HepG2 (cell line): ENCODE data around the gene SMC6. TPM values are rescaled to one million over a fixed set of nuclear protein-coding genes. Genes with fewer than 3 reads are reported as not detected.

Experiments used
- CTCF ChIP-seq: sonication (generic); formaldehyde crosslinking; IDR thresholded peaks from 2 replicates; pipeline ENCODE4 v1.5.0; 2020; ENCODE audit warnings: mild to moderate bottlenecking, missing genetic modification reagents, moderate library complexity
- ETV5 ChIP-seq: IDR thresholded peaks from 2 replicates; pipeline ENCODE4 v1.6.1; 2018; ENCODE audit warnings: missing biosample characterization, missing genetic modification reagents, inconsistent platforms, borderline replicate concordance
- GATAD2A ChIP-seq: IDR thresholded peaks from 2 replicates; pipeline ENCODE4 v1.6.1; 2016
- HNF4A ChIP-seq: sonication (generic); formaldehyde crosslinking; IDR thresholded peaks from 2 replicates; pipeline ENCODE4 v1.4.0; 2020; ENCODE audit warnings: missing genetic modification reagents
- MTERF4 ChIP-seq: sonication (generic); formaldehyde crosslinking; IDR thresholded peaks from 2 replicates; pipeline ENCODE4 v1.8.0; 2023; ENCODE audit warnings: mild to moderate bottlenecking, missing genetic modification reagents
- REPIN1 ChIP-seq: sonication (generic); formaldehyde crosslinking; IDR thresholded peaks from 2 replicates; pipeline ENCODE4 v1.8.0; 2022; ENCODE audit warnings: missing genetic modification reagents, low read depth, mild to moderate bottlenecking, borderline replicate concordance
- RFX5 ChIP-seq: IDR thresholded peaks from 2 replicates; pipeline ENCODE4 v1.6.1; 2011; ENCODE audit warnings: low read depth, low read length, improper control_type of control experiment
- THAP11 ChIP-seq: IDR thresholded peaks from 2 replicates; pipeline ENCODE4 v1.6.1; 2016; ENCODE audit warnings: missing biosample characterization, missing genetic modification reagents
- ZNF124 ChIP-seq: sonication (generic); formaldehyde crosslinking; IDR thresholded peaks from 2 replicates; pipeline ENCODE4 v1.4.0; 2020; ENCODE audit warnings: missing genetic modification reagents
- ZNF382 ChIP-seq: sonication (generic); formaldehyde crosslinking; IDR thresholded peaks from 2 replicates; pipeline ENCODE4 v1.5.0; 2020; ENCODE audit warnings: missing genetic modification reagents, mild to moderate bottlenecking, borderline replicate concordance
- ZNF674 ChIP-seq: sonication (generic); formaldehyde crosslinking; IDR thresholded peaks from 2 replicates; pipeline ENCODE4 v1.5.0; 2020; ENCODE audit warnings: low read depth, mild to moderate bottlenecking, missing genetic modification reagents
- polyA plus RNA-seq, 8 experiments: library from polyadenylated mRNA; depleted of rRNA in 3 of 8; stranded (reverse) in 7 of 8; unstranded in 1 of 8; fragments of >200 nt; fragmentation: Illumina TruSeq in 4 of 8; extraction: Trizol in 4 of 8; gene quantifications; 2 replicates each; pipeline versions ENCODE4 v1.2.1 to v1.2.3, GENCODE V29; 2011 to 2016; ENCODE audit warnings: low read depth in 4 of 8, missing spikeins in 1 of 8, mixed read lengths in 1 of 8; ENCODE audit not compliant: insufficient read depth in 1 of 8
- total RNA-seq, 5 experiments: library from RNA; depleted of rRNA; stranded (reverse); fragments of >200 nt; fragmentation: Illumina TruSeq; extraction: Trizol; gene quantifications; 2 replicates each; pipeline ENCODE4 v1.2.3, GENCODE V29; 2016; ENCODE audit warnings: low read depth in 1 of 5
- TF ChIP-seq, protein P1 (sequence below): sonication (generic); formaldehyde crosslinking; IDR thresholded peaks from 2 replicates; pipeline ENCODE4 v1.5.1; 2020; ENCODE audit warnings: mild to moderate bottlenecking, missing genetic modification reagents, borderline replicate concordance
- TF ChIP-seq, protein P2 (sequence below), 2 experiments: sonication (generic) in 1 of 2; formaldehyde crosslinking in 1 of 2; IDR thresholded peaks; 2 replicates each; pipeline versions ENCODE4 v1.6.1 to v1.9.0; 2014 to 2022; ENCODE audit warnings: antibody characterized with exemption in 1 of 2, borderline replicate concordance in 1 of 2, inconsistent platforms in 1 of 2, low read depth in 1 of 2, missing genetic modification reagents in 1 of 2
- TF ChIP-seq, protein P3 (sequence below): fragments of 450-650 bp; IDR thresholded peaks from 2 replicates; pipeline ENCODE4 v1.6.1; 2017

SMC6 gene
- total and polyA plus RNA-seq, 2 of the 13 experiments (the other 11 are each of a cell fraction or from before 2014, with no cell fraction given) = 18.9 to 55.3 TPM

DNA sequence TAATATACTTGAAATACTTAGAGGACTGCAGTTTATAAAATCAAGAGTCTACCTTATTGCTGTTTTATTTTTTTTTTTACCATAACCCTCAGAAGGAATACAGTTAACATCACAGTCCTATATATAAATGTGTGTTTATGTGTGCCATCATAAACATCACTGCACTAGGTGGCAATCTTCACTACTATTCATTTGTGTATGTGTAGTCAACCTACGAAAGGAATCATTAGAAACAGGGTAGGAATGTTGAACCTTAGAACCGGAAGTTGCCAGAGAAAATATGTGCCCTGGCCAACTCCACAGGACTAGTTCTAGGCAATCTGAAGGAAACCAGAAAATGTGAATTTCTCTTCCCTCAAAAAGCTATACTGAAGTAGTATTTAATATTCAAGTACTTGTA lies 3.7 kb upstream of the SMC6 start (continued):
- TF ChIP-seq, protein P1, sequence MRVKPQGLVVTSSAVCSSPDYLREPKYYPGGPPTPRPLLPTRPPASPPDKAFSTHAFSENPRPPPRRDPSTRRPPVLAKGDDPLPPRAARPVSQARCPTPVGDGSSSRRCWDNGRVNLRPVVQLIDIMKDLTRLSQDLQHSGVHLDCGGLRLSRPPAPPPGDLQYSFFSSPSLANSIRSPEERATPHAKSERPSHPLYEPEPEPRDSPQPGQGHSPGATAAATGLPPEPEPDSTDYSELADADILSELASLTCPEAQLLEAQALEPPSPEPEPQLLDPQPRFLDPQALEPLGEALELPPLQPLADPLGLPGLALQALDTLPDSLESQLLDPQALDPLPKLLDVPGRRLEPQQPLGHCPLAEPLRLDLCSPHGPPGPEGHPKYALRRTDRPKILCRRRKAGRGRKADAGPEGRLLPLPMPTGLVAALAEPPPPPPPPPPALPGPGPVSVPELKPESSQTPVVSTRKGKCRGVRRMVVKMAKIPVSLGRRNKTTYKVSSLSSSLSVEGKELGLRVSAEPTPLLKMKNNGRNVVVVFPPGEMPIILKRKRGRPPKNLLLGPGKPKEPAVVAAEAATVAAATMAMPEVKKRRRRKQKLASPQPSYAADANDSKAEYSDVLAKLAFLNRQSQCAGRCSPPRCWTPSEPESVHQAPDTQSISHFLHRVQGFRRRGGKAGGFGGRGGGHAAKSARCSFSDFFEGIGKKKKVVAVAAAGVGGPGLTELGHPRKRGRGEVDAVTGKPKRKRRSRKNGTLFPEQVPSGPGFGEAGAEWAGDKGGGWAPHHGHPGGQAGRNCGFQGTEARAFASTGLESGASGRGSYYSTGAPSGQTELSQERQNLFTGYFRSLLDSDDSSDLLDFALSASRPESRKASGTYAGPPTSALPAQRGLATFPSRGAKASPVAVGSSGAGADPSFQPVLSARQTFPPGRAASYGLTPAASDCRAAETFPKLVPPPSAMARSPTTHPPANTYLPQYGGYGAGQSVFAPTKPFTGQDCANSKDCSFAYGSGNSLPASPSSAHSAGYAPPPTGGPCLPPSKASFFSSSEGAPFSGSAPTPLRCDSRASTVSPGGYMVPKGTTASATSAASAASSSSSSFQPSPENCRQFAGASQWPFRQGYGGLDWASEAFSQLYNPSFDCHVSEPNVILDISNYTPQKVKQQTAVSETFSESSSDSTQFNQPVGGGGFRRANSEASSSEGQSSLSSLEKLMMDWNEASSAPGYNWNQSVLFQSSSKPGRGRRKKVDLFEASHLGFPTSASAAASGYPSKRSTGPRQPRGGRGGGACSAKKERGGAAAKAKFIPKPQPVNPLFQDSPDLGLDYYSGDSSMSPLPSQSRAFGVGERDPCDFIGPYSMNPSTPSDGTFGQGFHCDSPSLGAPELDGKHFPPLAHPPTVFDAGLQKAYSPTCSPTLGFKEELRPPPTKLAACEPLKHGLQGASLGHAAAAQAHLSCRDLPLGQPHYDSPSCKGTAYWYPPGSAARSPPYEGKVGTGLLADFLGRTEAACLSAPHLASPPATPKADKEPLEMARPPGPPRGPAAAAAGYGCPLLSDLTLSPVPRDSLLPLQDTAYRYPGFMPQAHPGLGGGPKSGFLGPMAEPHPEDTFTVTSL (CRISPR knock-in tag) = peak; percentile 24; the same call in 1 of the 2 replicates
- TF ChIP-seq REPIN1 (CRISPR knock-in tag) (no peak), ZNF124 (CRISPR knock-in tag) (0 out of 2 replicates have a peak, but pooled peaks have one; percentile 53), RFX5 (no peak), ETV5 (CRISPR knock-in tag) (peak; percentile 91), THAP11 (CRISPR knock-in tag) (peak; percentile 44), MTERF4 (CRISPR knock-in tag) (no peak), ZNF674 (CRISPR knock-in tag) (no peak), HNF4A (CRISPR knock-in tag) (peak; percentile 80), CTCF (peak; percentile 58), ZNF382 (no peak), GATAD2A (CRISPR knock-in tag) (peak; percentile 63)
- TF ChIP-seq, protein P2, sequence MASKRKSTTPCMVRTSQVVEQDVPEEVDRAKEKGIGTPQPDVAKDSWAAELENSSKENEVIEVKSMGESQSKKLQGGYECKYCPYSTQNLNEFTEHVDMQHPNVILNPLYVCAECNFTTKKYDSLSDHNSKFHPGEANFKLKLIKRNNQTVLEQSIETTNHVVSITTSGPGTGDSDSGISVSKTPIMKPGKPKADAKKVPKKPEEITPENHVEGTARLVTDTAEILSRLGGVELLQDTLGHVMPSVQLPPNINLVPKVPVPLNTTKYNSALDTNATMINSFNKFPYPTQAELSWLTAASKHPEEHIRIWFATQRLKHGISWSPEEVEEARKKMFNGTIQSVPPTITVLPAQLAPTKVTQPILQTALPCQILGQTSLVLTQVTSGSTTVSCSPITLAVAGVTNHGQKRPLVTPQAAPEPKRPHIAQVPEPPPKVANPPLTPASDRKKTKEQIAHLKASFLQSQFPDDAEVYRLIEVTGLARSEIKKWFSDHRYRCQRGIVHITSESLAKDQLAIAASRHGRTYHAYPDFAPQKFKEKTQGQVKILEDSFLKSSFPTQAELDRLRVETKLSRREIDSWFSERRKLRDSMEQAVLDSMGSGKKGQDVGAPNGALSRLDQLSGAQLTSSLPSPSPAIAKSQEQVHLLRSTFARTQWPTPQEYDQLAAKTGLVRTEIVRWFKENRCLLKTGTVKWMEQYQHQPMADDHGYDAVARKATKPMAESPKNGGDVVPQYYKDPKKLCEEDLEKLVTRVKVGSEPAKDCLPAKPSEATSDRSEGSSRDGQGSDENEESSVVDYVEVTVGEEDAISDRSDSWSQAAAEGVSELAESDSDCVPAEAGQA (IDR thresholded peaks at IDR 0.05; ENCODE audit: low read depth) = no peak
- TF ChIP-seq, protein P2 (CRISPR knock-in tag; IDR thresholded peaks at IDR 0.05; ENCODE audit: borderline replicate concordance) = no peak
- TF ChIP-seq, protein P3, sequence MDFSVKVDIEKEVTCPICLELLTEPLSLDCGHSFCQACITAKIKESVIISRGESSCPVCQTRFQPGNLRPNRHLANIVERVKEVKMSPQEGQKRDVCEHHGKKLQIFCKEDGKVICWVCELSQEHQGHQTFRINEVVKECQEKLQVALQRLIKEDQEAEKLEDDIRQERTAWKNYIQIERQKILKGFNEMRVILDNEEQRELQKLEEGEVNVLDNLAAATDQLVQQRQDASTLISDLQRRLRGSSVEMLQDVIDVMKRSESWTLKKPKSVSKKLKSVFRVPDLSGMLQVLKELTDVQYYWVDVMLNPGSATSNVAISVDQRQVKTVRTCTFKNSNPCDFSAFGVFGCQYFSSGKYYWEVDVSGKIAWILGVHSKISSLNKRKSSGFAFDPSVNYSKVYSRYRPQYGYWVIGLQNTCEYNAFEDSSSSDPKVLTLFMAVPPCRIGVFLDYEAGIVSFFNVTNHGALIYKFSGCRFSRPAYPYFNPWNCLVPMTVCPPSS = no peak
